ENCODE data around the gene DPP7. TPM values are rescaled to one million over a fixed set of nuclear protein-coding genes. Genes with fewer than 3 reads are reported as not detected.

The DPP7 gene
- total RNA-seq, 4 donors from 2014 or later = 23.2 to 100 (median 76.8) TPM

GRCh38 chr9:137147793-137148160 lies 33.2 kb upstream of the DPP7 start:
- TF ChIP-seq CTCF (IDR thresholded peaks at IDR 0.05) = no peak
- H3K4me1 ChIP-seq = no peaks in the 10 kb centered on the region
- no peaks in the 10 kb centered on the region for H3K9me3 ChIP-seq
- no peak overlapping the region for H3K27ac ChIP-seq
- no peaks in the 10 kb centered on the region for H3K36me3 ChIP-seq
- DNase-seq = no peak
- H3K4me3 ChIP-seq = no peak overlapping the region
- intact Hi-C loops (cut with DNase I; ENCODE audit: low total_unique reads) = no loop called here
- H3K27me3 ChIP-seq = peaks cover 0 to 7% of the 10 kb centered on the region in 2 donors

GRCh38 chr9:137147091-137147792 lies 32.7 kb upstream of the DPP7 start:
- Histone ChIP-seq H3K27ac (no peak overlapping the region), H3K9me3 (no peaks in the 10 kb centered on the region), H3K36me3 (no peaks in the 10 kb centered on the region), H3K4me1 (no peaks in the 10 kb centered on the region), H3K4me3 (no peak overlapping the region), H3K27me3 (peaks cover 0 to 7% of the 10 kb centered on the region in 2 donors)
- no peak for DNase-seq
- TF ChIP-seq POLR2A (IDR thresholded peaks at IDR 0.05) (no peak), CTCF (IDR thresholded peaks at IDR 0.05) (no peak)
- intact Hi-C loops (cut with DNase I; ENCODE audit: low total_unique reads) = no loop called here

GRCh38 chr9:137146527-137146918 lies 32.0 kb upstream of the DPP7 start:
- H3K27me3 ChIP-seq = peaks cover 0 to 7% of the 10 kb centered on the region in 2 donors

GRCh38 chr9:137145731-137146526 lies 31.4 kb upstream of the DPP7 start:
- intact Hi-C loops (cut with DNase I; ENCODE audit: low total_unique reads) = no loop called here
- Histone ChIP-seq H3K36me3 (no peaks in the 10 kb centered on the region), H3K9me3 (no peaks in the 10 kb centered on the region), H3K27me3 (peaks cover 0 to 9% of the 10 kb centered on the region in 2 donors), H3K4me3 (no peak overlapping the region), H3K4me1 (no peaks in the 10 kb centered on the region), H3K27ac (no peak overlapping the region)
- no peak for DNase-seq
- TF ChIP-seq CTCF (IDR thresholded peaks at IDR 0.05) (no peak), POLR2A (IDR thresholded peaks at IDR 0.05) (no peak)

More at GRCh38 chr9:137146527-137146918, 32.0 kb upstream of the DPP7 start:
- H3K9me3 ChIP-seq = no peaks in the 10 kb centered on the region
- no peaks in the 10 kb centered on the region for H3K36me3 ChIP-seq
- DNase-seq = no peak
- no peak overlapping the region for H3K4me3 ChIP-seq
- no peak overlapping the region for H3K27ac ChIP-seq
- intact Hi-C loops (cut with DNase I; ENCODE audit: low total_unique reads) = no loop called here
- no peaks in the 10 kb centered on the region for H3K4me1 ChIP-seq
- TF ChIP-seq CTCF (IDR thresholded peaks at IDR 0.05) (no peak), POLR2A (IDR thresholded peaks at IDR 0.05) (no peak)

GRCh38 chr9:137143459-137143858 lies 28.9 kb upstream of the DPP7 start:
- H3K4me3 ChIP-seq = no peak overlapping the region
- no peaks in the 10 kb centered on the region for H3K9me3 ChIP-seq
- intact Hi-C loops (cut with DNase I; ENCODE audit: low total_unique reads) = no loop called here
- H3K4me1 ChIP-seq = peaks cover 0 to 11% of the 10 kb centered on the region in 2 donors
- H3K27me3 ChIP-seq = peaks cover 0 to 16% of the 10 kb centered on the region in 2 donors
- TF ChIP-seq CTCF (IDR thresholded peaks at IDR 0.05) (no peak), POLR2A (IDR thresholded peaks at IDR 0.05) (no peak)
- H3K27ac ChIP-seq = no peak overlapping the region
- no peak for DNase-seq
- H3K36me3 ChIP-seq = no peaks in the 10 kb centered on the region
